Ascending aorta (tissue), 2 donors: ENCODE data around the gene STRBP. TPM values are rescaled to one million over a fixed set of nuclear protein-coding genes. Genes with fewer than 3 reads are reported as not detected.
"Not testable (repeated sequence)": the region's sequence is repeated elsewhere in the genome, so short reads cannot be mapped to it uniquely, and the experiment has no call there.

ENCODE experiments used
- DNase-seq, 2 donors: peaks; one replicate each; pipeline ENCODE4 v3.0.0-alpha.2; 2019; ENCODE audit warnings: low spot score in 2 of 2
- H3K27ac ChIP-seq, 2 donors: fragments of 200-600 bp; sonication (generic); one replicate each; pipeline ENCODE4 v1.5.1; 2016 to 2017; ENCODE audit warnings: mild to moderate bottlenecking in 1 of 2
- H3K27me3 ChIP-seq: fragments of 200-600 bp; sonication (generic); one replicate; pipeline ENCODE4 v1.5.1; 2017
- H3K36me3 ChIP-seq, 2 donors: fragments of 200-600 bp; sonication (generic); one replicate each; pipeline ENCODE4 v1.5.1; 2016
- H3K4me1 ChIP-seq, 2 donors: fragments of 200-600 bp; sonication (generic); one replicate each; pipeline ENCODE4 v1.5.1; 2016 to 2017; ENCODE audit warnings: mild to moderate bottlenecking in 1 of 2
- H3K4me3 ChIP-seq, 2 donors: fragments of 200-600 bp; sonication (generic); one replicate each; pipeline ENCODE4 v1.5.1; 2016 to 2017; ENCODE audit warnings: mild to moderate bottlenecking in 1 of 2
- H3K9me3 ChIP-seq, 2 donors: fragments of 200-600 bp; sonication (generic); one replicate each; pipeline ENCODE4 v1.5.1; 2016
- intact Hi-C: fragments of 100-400 bp; cut with DNase I; formaldehyde crosslinking; loops from one replicate; pipeline ENCODE4 v1.15.1; 2023
- total RNA-seq: library from RNA; depleted of rRNA; stranded (reverse); fragments of >200 nt; gene quantifications from one replicate; pipeline ENCODE4 v1.1.0, GENCODE V29; 2016
- TF ChIP-seq, protein P1 (sequence below), 3 experiments: fragments of 200-600 bp in 2 of 3; fragments of 450-650 bp in 1 of 3; sonication (generic) in 2 of 3; IDR thresholded peaks; one replicate each; pipeline ENCODE4 v1.5.1; 2016 to 2019; ENCODE audit warnings: antibody characterized with exemption in 3 of 3, mild to moderate bottlenecking in 1 of 3, moderate library complexity in 1 of 3

STRBP gene
- total RNA-seq, 1 donor from 2014 or later, result 0.43 TPM

GRCh38 chr9:123206065-123206464 is 62.3 kb downstream of the STRBP start:
- H3K36me3 ChIP-seq, result no peaks in the 10 kb centered on the region
- intact Hi-C loops, result no loop called here
- H3K4me3 ChIP-seq, result no peak overlapping the region
- TF ChIP-seq, protein P1, sequence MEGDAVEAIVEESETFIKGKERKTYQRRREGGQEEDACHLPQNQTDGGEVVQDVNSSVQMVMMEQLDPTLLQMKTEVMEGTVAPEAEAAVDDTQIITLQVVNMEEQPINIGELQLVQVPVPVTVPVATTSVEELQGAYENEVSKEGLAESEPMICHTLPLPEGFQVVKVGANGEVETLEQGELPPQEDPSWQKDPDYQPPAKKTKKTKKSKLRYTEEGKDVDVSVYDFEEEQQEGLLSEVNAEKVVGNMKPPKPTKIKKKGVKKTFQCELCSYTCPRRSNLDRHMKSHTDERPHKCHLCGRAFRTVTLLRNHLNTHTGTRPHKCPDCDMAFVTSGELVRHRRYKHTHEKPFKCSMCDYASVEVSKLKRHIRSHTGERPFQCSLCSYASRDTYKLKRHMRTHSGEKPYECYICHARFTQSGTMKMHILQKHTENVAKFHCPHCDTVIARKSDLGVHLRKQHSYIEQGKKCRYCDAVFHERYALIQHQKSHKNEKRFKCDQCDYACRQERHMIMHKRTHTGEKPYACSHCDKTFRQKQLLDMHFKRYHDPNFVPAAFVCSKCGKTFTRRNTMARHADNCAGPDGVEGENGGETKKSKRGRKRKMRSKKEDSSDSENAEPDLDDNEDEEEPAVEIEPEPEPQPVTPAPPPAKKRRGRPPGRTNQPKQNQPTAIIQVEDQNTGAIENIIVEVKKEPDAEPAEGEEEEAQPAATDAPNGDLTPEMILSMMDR (IDR thresholded peaks at IDR 0.05), result no peak
- no peak overlapping the region for H3K27ac ChIP-seq
- no peak for DNase-seq
- no peaks in the 10 kb centered on the region for H3K4me1 ChIP-seq
- no peaks in the 10 kb centered on the region for H3K9me3 ChIP-seq
- H3K27me3 ChIP-seq, result no peaks in the 10 kb centered on the region

- Histone ChIP-seq H3K4me3 (no peak overlapping the region), H3K36me3 (no peaks in the 10 kb centered on the region), H3K27ac (no peak overlapping the region), H3K27me3 (no peaks in the 10 kb centered on the region), H3K4me1 (no peaks in the 10 kb centered on the region), H3K9me3 (no peaks in the 10 kb centered on the region)
- TF ChIP-seq, protein P1 (IDR thresholded peaks at IDR 0.05), result no peak
- DNase-seq, result no peak
- intact Hi-C loops, result no loop called here
Measured at GRCh38 chr9:123201083-123201482, 67.3 kb downstream of the STRBP start.

GRCh38 chr9:123200469-123200868 is 67.9 kb downstream of the STRBP start:
- H3K27me3 ChIP-seq, intact Hi-C loops, H3K36me3 ChIP-seq, H3K9me3 ChIP-seq, H3K27ac ChIP-seq, DNase-seq, H3K4me1 ChIP-seq, H3K4me3 ChIP-seq: not testable (repeated sequence)

- H3K9me3 ChIP-seq, result no peaks in the 10 kb centered on the region
- TF ChIP-seq, protein P1 (IDR thresholded peaks at IDR 0.05), result no peak
- intact Hi-C loops, result no loop called here
- no peak for DNase-seq
- H3K4me3 ChIP-seq, result no peak overlapping the region
- no peak overlapping the region for H3K27ac ChIP-seq
- H3K27me3 ChIP-seq, result no peaks in the 10 kb centered on the region
- H3K4me1 ChIP-seq, result no peaks in the 10 kb centered on the region
- no peaks in the 10 kb centered on the region for H3K36me3 ChIP-seq
Measured at GRCh38 chr9:123196124-123196523, 72.3 kb downstream of the STRBP start.

DNA sequence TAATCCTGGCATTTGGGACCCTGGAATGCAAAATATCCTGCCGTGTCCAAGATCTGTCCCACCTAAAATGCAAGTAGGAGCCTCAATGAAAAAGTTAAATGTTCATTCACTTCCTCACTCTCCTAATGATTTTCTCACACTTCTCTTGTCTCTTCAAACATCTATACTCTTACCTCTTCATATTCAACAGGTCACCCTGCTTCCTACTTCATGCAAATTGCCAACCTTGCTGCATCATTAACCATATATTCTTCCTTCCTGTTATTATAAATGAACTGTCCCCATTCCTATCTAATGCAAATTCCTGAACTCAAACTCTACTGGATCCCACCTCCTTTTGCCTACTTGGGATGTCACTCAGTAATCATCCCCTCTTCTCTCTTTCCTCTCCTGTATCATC is 74.4 kb downstream of the STRBP start:
- H3K9me3 ChIP-seq, result no peaks in the 10 kb centered on the region
- DNase-seq, result no peak
- no peak overlapping the region for H3K4me3 ChIP-seq
- H3K36me3 ChIP-seq, result no peaks in the 10 kb centered on the region
- H3K4me1 ChIP-seq, result no peaks in the 10 kb centered on the region
- H3K27ac ChIP-seq, result no peak overlapping the region
- TF ChIP-seq, protein P1 (IDR thresholded peaks at IDR 0.05), result no peak
- intact Hi-C loops, result no loop called here
- H3K27me3 ChIP-seq, result no peaks in the 10 kb centered on the region

DNA sequence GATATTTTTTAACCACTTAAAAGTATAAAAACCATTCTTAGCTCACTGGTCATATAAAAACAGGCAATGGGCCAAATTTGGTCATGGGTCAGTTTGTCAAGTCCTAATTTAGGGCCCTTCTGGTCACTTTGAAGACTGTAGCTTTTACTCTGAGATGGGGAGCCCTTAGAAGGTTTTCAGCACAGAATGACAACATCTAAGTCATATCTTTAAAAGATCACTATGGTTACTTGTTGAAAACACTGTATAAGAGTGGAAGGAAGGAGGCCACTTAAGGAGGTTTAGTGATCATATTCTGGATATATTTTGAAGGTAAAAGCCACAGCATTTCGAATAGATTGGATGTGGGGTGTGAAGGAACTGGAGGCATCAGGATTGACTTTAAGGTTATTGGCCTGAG is 76.7 kb downstream of the STRBP start:
- H3K4me1 ChIP-seq, result no peaks in the 10 kb centered on the region
- no peaks in the 10 kb centered on the region for H3K36me3 ChIP-seq
- TF ChIP-seq, protein P1 (IDR thresholded peaks at IDR 0.05), result no peak
- no peak overlapping the region for H3K27ac ChIP-seq
- H3K4me3 ChIP-seq, result no peak overlapping the region
- H3K9me3 ChIP-seq, result no peaks in the 10 kb centered on the region
- no peaks in the 10 kb centered on the region for H3K27me3 ChIP-seq
- no peak for DNase-seq
- intact Hi-C loops, result no loop called here
